Tongue (tissue), 2 donors: ENCODE data around the gene TSPAN11. TPM values are rescaled to one million over a fixed set of nuclear protein-coding genes. Genes with fewer than 3 reads are reported as not detected.
"Not testable (repeated sequence)": the region's sequence is repeated elsewhere in the genome, so short reads cannot be mapped to it uniquely, and the experiment has no call there.

ENCODE experiments used
- DNase-seq: peaks from one replicate; pipeline ENCODE4 v3.0.0-alpha.2; 2015
- total RNA-seq: library from RNA; depleted of rRNA; stranded (reverse); fragments of >200 nt; gene quantifications from one replicate; pipeline ENCODE4 v1.2.3, GENCODE V29; 2014

Gene TSPAN11
- total RNA-seq, 1 donor from 2014 or later, result 27.1 TPM

DNA sequence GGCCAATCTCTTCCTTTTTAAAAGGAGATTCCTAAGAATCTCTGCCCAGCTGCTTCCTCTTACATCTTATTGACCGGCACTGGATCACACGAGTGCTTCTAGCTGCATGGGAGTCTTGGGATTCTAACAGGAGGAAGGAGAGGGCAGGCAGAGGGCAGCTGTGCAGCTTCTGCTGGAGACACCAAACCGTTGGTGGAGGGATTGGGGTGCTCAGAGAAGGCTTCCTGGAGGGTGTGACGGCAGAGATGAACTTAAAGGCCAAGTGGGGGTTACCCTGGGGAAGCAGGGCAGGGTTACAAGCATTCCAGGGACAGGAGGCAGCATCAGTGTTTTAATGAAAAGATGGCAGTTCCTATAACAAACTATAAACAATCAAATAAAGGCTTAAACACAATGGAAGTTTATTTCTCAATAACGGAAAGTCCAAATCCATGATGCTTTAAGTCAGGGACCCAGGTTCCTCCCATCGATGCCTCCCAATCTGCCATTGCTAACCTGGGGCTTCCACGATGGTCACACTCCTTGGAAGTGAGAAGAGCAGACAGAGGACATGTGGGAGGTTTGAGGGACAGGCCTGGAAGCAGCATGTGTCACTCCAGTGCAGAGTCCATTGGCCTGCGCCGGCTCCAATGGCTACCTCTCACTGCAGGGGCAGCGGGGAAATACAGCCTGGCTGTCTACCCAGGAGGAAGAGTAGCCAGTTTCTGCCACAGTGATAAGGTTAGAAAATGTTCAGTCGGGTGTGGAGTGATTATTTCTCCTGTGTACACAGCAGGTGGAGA, 94.0 kb downstream of the TSPAN11 start:
- no peak for DNase-seq

- DNase-seq, result no peak
These were observed 94.6 kb downstream of the TSPAN11 start for GRCh38 chr12:31021181-31021580.

- DNase-seq, result peak; percentile 26
These were observed 95.4 kb downstream of the TSPAN11 start for GRCh38 chr12:31021809-31022494.

GRCh38 chr12:31023271-31023724, 96.8 kb downstream of the TSPAN11 start:
- DNase-seq, result peak; percentile 23

GRCh38 chr12:31026202-31026601, 99.7 kb downstream of the TSPAN11 start:
- DNase-seq, result no peak

DNA sequence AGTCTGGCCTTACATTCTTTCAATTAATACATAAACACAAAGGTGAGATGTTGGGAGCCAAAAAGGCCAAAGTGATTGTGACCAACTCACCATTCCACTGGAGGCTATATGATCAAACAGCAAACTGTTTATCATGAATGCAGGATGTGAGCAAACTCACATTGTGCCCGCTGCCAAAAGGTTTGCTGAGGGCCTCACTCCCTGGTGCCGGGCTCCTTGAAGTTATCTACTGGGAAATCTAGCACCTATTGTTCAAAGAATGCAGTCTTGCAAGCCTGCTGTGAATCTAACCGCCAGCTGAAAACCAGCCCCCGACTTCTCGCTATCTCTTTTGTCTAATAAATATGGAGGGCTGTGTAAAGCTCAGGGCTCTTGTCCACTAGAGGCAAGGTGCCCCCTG, 100.5 kb downstream of the TSPAN11 start:
- not testable (repeated sequence) for DNase-seq

DNA sequence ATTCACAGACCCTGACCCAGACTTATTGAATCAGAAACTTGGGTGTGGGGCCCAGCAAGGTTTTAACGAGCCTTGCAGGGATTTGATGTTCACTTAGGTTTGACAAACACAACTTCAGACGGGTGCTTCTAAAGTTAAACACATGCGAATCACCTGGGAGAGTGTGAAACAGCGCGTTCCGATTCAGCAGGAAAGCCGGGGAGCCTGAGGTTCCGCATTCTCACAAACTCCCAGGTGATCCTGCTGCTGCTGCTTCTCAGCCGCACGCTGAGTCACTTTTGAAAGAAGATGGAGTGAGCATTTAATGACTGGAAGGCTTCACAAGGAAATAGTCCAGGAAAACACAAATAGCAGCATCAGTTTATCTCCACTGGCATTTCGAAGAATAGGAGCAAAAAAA, 102.9 kb downstream of the TSPAN11 start:
- peak; percentile 24 for DNase-seq

GRCh38 chr12:31029916-31030562, 103.5 kb downstream of the TSPAN11 start:
- peak; percentile 45 for DNase-seq

GRCh38 chr12:31031951-31032335, 105.4 kb downstream of the TSPAN11 start:
- DNase-seq, result no peak

GRCh38 chr12:31033146-31033545, 106.6 kb downstream of the TSPAN11 start:
- no peak for DNase-seq

DNA sequence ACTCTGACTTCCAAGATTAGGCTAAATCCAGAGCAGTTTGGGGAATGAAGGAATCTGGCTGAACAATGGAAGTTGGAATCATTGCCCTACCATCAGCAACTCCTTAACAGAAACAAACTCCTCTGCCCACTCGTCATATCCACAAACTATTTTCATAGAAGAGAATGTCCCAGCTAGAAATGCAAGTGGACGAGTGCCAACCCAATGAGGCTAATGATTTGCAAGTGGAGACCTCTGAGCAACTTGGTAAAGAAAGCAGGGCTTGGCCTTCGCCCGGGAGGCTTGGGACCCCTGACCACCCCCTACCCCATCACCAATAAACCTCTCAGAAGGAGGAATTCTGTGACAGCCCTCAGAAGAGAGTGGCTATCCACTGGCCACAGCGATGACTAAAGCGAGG, 107.1 kb downstream of the TSPAN11 start:
- no peak for DNase-seq

DNA sequence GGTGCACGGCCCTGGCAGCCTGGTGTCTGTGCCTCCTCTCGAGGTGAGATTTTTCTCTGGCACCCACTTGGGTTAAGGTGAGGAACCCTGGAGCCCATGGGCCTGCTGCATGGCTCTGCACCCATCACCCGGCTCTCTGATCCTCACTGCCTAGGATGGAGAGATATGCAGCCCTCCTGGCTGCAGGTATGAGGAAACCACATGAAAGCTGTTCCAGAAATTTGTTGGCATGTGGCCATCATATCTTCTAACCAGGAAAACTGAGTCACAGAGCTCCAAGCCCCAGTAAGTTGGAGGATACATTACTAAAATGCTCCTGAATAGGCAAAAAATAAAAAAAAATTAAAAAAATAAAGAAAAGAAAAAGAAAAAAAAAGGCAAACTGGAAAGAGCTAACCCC, 107.8 kb downstream of the TSPAN11 start:
- DNase-seq, result no peak

DNA sequence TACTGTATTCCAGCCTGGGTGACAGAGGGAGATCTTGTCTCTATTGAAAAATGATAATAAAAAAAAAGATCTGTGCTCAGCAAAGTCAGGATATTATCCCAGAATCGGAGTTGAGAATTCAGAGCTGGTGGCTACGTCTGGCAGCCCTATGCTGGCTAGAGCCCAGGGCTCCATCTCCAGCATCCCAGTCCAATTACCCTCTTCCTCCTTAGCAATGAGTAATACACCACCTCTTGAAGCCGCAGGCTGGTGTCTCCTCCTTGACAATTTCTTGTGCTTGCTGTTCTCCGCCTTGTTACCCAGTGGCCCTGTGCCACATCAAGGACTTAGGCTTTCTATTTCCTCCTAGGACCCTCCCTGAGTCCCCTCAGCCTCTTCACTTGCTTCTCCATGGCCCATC, 108.7 kb downstream of the TSPAN11 start:
- DNase-seq, result no peak

- no peak for DNase-seq
These were observed 109.6 kb downstream of the TSPAN11 start for GRCh38 chr12:31035967-31036665.

- no peak for DNase-seq
These were observed 110.5 kb downstream of the TSPAN11 start for GRCh38 chr12:31037028-31037427.

DNA sequence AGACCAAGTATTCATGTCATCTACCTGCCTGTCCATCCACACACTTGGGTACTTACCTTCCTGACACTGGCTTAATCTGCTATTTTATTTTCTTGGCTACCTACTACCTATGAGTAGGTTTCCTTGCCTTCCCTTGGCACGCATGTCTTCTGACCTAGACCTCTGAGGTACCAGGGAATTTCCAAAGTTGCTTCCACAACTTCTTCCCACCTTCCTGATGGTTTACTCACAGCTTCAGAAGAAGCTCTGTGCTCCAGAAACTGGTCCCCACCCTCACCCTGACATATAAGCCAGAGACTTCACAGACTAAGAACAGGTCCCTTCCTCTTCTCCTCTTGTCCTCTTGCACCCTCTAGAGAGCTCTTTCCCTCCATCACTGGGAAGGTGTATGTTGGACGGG, 111.4 kb downstream of the TSPAN11 start:
- no peak for DNase-seq

DNA sequence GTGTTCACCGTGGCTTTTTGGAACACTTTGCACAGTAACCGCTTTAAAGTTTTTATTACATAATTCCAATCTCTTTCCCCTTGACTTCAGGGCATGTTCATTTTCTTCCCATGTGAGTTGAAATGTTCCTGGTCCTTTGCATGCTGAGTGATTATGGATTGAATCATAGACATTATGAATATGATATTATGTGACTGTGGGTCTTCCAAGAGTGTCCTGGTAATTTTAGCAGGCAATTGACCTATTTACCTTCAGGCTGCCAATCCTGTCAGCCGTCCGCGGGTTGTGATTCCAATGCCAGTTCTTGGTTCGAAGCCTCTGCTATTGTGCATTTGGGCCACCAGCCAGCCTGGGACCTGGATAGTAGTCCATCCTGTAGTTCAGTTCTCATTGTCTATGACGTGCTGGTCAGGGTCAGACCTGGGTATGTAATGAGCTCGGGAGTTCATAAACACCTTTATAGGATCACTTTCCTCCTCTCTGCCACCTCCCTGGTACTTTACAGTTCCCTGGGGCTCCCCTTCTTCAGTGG, 114.6 kb downstream of the TSPAN11 start:
- DNase-seq, result no peak

Other genes starting within 250 kb of the TSPAN11 start
- gene IPO8, start 230.9 kb upstream of the TSPAN11 start, total RNA-seq, result 35.2 TPM
- gene CAPRIN2, start 171.8 kb upstream of the TSPAN11 start, total RNA-seq, result 32.9 TPM
- 36.6 TPM for gene DDX11, start 147.1 kb downstream of the TSPAN11 start, total RNA-seq